Measurements from ENCODE around the gene ZNF619. TPM values are rescaled to one million over a fixed set of nuclear protein-coding genes. Genes with fewer than 3 reads are reported as not detected.

The ZNF619 gene
- total RNA-seq, 2 experiments from 2014 or later: 6.4 to 7.4 TPM

DNA sequence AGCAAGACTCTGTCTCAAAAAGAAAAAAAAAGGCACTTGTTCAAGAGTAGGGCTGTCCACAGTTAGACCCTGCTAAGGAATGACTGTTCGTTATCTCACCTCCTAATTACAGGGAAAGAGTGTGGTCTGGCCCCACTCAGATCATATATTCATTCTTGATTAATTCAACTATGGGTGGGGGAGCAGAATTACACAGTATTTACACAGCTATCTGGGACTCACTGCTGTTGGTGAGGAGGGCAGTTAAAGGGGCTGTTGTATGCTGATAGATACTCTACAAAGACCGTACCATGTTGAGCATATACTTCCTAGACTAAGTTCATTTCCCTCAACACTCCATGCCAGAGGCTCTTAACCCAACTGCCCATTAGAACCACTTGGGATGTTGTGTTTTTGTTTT lies 25.1 kb downstream of the ZNF619 start:
- peaks cover 4% of the 10 kb centered on the region for H3K36me3 Mint-ChIP-seq
- no peak overlapping the region for H3K4me3 Mint-ChIP-seq
- H3K4me1 Mint-ChIP-seq: peaks cover 19% of the 10 kb centered on the region
- no peak for DNase-seq
- no peaks in the 10 kb centered on the region for H3K27me3 Mint-ChIP-seq
- no peak overlapping the region for H3K27ac Mint-ChIP-seq
- no peaks in the 10 kb centered on the region for H3K9me3 Mint-ChIP-seq

DNA sequence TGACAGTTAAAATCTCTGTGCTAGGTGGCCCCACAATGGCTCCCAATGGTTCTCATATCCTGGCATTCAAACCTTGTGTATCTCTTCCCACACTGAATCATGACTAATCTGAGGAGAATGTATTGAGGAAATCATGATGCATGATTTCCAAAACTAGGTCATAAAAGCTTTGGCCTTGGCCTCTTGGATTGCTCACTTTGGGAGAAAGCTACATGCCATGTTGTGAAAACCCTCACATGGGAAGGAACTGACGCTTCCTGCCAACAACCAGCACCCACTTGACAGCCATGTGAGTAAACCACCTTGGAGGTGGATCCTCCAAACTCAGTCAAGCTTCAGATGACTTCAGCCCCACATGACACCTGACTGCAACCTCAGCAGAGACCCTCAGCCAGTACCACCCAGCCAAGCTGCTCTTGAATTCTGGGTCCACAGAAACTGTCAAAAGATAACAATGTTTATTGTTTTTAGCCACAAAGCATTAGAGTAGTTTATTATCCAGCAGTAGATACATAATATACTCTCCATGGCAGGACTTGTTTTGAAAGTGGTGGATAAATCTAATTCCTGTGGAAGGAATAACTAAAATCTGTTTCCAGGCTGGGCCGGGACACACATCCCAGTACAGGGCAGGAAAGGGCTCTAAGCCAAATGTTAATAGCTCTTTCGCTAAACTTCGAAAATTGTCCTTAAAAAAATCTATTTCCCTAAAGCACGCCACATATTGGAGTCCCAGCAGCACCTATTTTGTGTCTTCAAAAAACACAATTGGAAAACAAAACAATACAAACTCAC lies 27.9 kb downstream of the ZNF619 start:
- peaks cover 25% of the 10 kb centered on the region for H3K4me1 Mint-ChIP-seq
- peak overlapping the region; percentile 10 for H3K27ac Mint-ChIP-seq
- H3K9me3 Mint-ChIP-seq: no peaks in the 10 kb centered on the region
- H3K36me3 Mint-ChIP-seq: peaks cover 16% of the 10 kb centered on the region
- no peak for DNase-seq
- H3K27me3 Mint-ChIP-seq: no peaks in the 10 kb centered on the region
- peak overlapping the region; percentile 94 for H3K4me3 Mint-ChIP-seq

DNA sequence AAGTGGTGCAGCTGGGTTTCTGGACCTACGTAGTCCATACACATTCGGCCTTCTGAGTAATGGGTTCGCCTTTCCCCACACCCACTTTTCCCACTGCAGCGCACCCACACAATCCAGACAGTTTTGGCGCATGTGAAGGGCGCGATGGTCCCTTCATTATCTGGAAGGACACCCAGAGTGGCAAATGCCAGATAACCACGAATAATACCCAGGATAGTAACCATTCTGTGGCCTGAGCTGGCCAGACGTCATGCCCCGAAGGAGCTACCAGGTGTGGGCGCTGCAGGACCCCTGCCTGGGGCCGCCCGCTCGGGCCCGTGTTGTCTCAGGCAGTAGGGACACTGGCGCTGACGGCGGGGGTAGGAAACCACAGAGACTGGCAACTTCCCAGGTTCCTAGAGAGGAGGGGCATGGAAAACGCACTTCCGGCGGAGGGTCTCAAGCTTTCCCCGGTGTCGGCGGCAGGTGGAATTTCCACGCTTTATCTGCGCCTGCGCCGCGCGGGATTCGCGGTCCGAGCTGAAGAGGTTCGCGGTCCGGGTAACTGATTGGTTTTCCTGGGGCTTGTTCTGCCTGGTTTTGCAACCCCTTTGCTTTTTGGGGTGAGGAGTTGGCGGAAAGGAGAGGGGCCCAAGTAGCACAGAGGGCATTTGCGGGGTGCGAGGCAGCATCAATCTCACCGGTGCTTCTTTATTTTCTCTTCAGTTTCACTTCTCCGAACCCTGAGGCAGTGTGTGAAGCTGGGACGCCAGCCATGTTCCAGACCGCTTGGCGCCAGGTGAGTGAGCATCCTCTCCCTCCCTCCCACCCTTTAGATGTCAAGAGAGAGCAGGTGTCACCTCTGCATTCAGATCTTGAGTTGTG lies 28.9 kb downstream of the ZNF619 start, which contains the start of gene ZNF620:
Gene ZNF620, plus strand, starts transcription at position 441 of the 864 bp plus-strand sequence. Its CDS starts 314 bp downstream, at position 755.
- Mint-ChIP-seq H3K36me3 (peaks cover 22% of the 10 kb centered on the region), H3K27me3 (no peaks in the 10 kb centered on the region), H3K27ac (peak within 1 kb of the TSS; percentile 83), H3K4me3 (peak within 1 kb of the TSS; percentile 94), H3K9me3 (no peaks in the 10 kb centered on the region), H3K4me1 (peaks cover 25% of the 10 kb centered on the region)
- peak; percentile 62 for DNase-seq

DNA sequence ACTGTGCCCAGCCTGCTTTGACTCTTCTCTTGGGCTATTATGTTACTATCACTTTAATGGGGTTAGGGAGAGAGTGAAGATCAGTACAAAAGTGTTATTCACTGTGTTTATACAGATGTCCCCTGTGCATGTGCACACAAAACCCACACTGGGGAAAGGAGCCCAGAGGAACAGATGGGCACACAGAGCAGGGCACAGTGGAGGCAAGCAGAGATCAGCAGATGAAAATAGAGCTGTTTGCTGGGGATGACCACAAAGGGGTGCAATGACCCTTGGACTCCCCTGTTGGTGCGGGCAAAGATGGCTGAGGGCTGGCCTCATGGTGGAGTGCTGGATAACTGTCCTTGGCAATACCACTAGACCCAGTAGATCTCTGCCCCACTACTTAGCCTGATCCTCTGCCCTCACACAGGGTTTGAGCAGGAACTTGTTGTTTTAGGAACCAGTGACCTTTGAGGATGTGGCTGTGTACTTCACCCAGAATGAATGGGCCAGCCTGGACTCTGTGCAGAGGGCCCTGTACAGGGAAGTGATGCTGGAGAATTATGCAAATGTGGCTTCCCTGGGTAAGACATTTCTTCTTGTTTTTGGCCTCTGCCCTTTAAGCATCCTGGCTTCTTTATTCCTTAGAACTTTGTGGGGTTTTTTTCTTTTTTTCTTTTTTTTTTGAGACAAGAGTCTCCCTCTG lies 34.3 kb downstream of the ZNF619 start:
- Mint-ChIP-seq H3K27ac (no peak overlapping the region), H3K36me3 (peaks cover 47% of the 10 kb centered on the region), H3K4me1 (peaks cover 9% of the 10 kb centered on the region), H3K9me3 (no peaks in the 10 kb centered on the region), H3K4me3 (no peak overlapping the region), H3K27me3 (no peaks in the 10 kb centered on the region)
- DNase-seq: no peak

DNA sequence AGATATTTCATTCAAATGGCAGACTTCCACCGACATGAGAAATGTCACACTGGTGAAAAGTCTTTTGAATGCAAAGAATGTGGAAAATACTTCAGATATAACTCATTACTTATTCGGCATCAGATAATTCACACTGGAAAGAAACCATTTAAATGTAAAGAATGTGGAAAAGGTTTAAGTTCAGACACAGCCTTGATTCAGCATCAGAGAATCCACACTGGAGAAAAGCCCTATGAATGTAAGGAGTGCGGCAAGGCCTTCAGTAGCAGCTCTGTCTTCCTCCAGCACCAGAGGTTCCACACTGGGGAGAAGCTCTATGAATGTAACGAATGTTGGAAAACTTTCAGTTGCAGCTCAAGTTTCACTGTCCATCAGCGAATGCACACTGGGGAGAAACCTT lies 39.3 kb downstream of the ZNF619 start:
- Mint-ChIP-seq H3K4me1 (no peaks in the 10 kb centered on the region), H3K27ac (no peak overlapping the region), H3K36me3 (peaks cover 32% of the 10 kb centered on the region), H3K27me3 (no peaks in the 10 kb centered on the region), H3K9me3 (no peaks in the 10 kb centered on the region), H3K4me3 (no peak overlapping the region)
- no peak for DNase-seq

DNA sequence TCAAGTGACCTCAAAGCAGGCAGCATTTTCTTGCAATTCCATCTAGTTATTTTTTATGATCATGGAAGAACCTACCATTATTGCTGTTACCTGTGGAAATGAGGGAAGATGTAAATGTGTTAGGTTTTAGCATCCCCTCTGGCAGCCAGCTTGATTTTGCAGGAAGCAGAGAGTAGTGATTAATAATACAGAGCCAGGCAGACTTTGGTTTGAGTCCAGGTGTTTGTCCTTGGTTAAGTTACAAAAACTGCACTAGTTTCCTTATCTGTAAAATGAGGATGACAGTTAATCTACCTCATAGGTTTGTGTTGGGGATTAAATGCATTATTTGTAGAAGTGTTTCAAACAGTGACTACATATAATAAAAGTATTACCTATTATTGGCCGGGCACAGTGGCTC lies 41.1 kb downstream of the ZNF619 start:
- no peaks in the 10 kb centered on the region for H3K27me3 Mint-ChIP-seq
- peaks cover 29% of the 10 kb centered on the region for H3K36me3 Mint-ChIP-seq
- DNase-seq: no peak
- no peaks in the 10 kb centered on the region for H3K4me1 Mint-ChIP-seq
- no peaks in the 10 kb centered on the region for H3K9me3 Mint-ChIP-seq
- H3K27ac Mint-ChIP-seq: no peak overlapping the region
- H3K4me3 Mint-ChIP-seq: no peak overlapping the region

DNA sequence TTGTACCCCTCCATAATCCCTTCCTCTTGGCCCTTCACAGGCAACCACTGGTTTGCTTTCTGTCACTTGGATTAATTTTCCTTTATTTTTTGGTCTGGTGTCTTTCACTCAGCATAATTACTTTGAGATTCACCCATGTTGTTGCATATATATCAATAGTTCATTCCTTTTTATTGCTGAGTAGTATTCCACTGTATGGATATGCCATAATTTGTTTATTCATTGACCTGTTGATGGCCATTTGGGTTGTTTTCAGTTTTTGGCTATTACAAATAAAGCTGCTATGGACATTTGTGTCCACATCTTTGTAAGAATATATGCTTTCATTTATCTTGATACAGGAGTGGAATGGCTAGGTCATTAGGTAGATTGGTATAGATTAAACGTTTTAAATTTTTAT lies 41.9 kb downstream of the ZNF619 start:
- Mint-ChIP-seq H3K9me3 (no peaks in the 10 kb centered on the region), H3K27ac (no peak overlapping the region), H3K27me3 (no peaks in the 10 kb centered on the region), H3K4me3 (no peak overlapping the region), H3K36me3 (peaks cover 27% of the 10 kb centered on the region), H3K4me1 (peaks cover 2% of the 10 kb centered on the region)
- DNase-seq: no peak

DNA sequence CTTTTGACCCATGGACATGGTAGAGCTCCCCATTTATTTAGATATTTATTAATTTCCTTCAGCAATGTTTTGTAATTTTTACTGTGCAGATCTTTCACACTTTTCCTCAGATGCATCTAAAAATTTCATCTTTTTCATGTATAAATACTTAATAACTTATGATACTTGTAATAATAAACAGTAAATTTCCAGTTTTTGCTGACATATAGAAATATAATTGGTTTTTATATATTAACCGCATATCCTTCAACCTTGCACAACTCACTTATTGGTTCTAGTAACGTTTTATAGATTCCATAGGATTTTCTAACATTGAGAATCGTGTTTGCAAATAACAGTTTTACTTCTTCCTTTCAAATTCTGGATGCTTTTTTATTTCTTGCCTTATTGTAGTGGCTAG lies 44.3 kb downstream of the ZNF619 start:
- H3K9me3 Mint-ChIP-seq: no peaks in the 10 kb centered on the region
- H3K4me1 Mint-ChIP-seq: peaks cover 13% of the 10 kb centered on the region
- DNase-seq: no peak
- no peak overlapping the region for H3K27ac Mint-ChIP-seq
- H3K27me3 Mint-ChIP-seq: no peaks in the 10 kb centered on the region
- no peak overlapping the region for H3K4me3 Mint-ChIP-seq
- peaks cover 16% of the 10 kb centered on the region for H3K36me3 Mint-ChIP-seq

DNA sequence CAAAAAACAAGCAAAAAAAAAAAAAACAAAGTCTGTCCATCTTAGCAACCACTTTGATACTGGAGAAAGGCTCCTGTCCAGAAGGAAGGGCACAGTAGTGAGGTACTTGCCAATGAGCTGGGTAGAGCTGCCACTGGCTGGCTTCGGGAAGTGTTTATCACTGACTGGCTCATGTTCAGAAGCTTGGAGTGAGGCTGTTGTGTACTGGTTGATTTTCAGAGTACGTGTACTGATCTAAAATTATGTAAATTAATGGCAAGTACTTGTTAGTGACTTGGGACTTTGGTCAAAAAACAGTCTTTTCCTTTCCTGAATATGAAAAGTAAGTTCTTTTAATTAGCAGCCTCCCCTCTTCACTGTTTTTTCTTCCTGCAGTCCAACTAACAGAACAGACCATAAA lies 46.9 kb downstream of the ZNF619 start:
- DNase-seq: no peak
- Mint-ChIP-seq H3K27ac (no peak overlapping the region), H3K4me3 (peak overlapping the region; percentile 91), H3K27me3 (no peaks in the 10 kb centered on the region), H3K9me3 (no peaks in the 10 kb centered on the region), H3K36me3 (peaks cover 19% of the 10 kb centered on the region), H3K4me1 (peaks cover 17% of the 10 kb centered on the region)

DNA sequence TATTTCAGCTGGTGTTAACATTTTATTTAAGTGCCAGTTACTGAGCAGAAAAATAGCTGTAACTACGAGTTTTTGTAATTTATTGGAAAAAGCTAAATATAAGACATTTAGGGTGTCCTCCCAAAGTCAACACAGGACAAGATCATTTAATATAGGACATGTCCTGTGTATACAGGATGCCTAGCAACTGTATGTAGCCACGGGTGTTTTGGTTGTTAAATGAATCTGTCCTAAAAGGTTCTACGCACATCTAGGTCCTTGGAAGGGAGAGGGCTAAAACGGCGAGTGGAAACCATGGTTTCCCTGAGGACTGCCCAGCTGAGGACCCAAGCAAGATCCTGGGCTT lies 47.3 kb downstream of the ZNF619 start:
- H3K4me1 Mint-ChIP-seq: peaks cover 17% of the 10 kb centered on the region
- H3K36me3 Mint-ChIP-seq: peaks cover 21% of the 10 kb centered on the region
- H3K27ac Mint-ChIP-seq: peak overlapping the region; percentile 88
- H3K4me3 Mint-ChIP-seq: peak overlapping the region; percentile 91
- H3K9me3 Mint-ChIP-seq: no peaks in the 10 kb centered on the region
- no peaks in the 10 kb centered on the region for H3K27me3 Mint-ChIP-seq
- no peak for DNase-seq

DNA sequence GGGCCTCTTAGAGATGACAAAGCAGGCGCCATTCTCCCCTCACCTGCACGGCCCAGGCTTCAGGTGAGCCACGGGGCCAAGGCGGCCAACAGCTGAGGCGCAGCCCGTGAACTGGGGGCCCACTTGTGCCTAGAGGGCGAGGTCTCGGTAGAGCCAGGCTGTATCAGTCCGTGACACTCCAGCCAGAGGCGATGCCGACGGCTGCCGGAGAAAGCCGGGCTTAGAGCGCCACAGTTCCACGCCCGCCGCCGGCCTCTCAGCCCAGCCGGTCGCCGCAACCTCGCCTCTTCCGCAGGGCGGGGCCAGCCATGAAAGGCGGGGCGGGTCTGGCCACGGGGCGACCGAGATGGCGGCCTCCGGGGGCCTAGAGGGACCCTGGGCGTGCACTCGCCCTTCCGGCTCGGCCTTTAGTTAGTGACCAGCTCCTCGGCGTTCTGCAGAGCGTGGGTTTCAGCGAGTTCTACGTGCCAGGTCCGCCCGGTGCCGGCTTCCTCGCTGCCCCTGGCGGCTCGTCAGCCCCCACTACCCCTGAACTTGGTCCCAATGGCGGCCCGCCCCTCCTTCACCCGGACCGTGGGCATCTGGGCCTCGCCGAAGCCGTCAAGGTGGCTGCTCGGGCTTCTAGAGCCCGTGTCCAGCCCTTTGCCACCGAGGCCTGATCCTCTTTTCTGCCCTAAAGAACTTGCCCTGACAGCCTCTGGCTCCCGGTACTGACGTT lies 47.8 kb downstream of the ZNF619 start, which contains the start of gene ZNF621:
Gene ZNF621, plus strand, starts transcription at position 393 of the 718 bp plus-strand sequence. CDS start 881 bp downstream, outside the sequence.
- Mint-ChIP-seq H3K27ac (peak within 1 kb of the TSS; percentile 88), H3K9me3 (no peaks in the 10 kb centered on the region), H3K27me3 (no peaks in the 10 kb centered on the region), H3K4me1 (peaks cover 17% of the 10 kb centered on the region), H3K36me3 (peaks cover 26% of the 10 kb centered on the region), H3K4me3 (peak within 1 kb of the TSS; percentile 91)
- peak; percentile 91 for DNase-seq

DNA sequence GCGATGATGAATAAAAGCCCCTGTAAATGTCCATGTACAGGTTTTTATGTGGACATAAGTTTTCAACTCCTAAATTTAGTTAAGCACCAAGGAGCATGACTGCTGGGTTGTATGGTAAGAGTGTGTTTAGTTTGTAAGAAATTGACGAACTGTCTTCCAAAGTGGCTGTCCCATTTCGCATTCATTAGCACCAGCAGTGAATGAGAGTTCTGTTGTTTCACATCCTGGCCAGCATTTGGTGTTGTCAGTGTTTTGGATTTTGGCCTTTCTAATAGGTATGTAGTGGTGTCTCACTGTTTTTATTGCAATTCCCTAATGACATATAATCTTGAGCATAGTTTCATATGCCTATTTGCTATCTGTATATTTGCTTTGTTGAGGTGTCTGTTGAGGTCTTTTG lies 51.5 kb downstream of the ZNF619 start:
- H3K4me3 Mint-ChIP-seq: no peak overlapping the region

DNA sequence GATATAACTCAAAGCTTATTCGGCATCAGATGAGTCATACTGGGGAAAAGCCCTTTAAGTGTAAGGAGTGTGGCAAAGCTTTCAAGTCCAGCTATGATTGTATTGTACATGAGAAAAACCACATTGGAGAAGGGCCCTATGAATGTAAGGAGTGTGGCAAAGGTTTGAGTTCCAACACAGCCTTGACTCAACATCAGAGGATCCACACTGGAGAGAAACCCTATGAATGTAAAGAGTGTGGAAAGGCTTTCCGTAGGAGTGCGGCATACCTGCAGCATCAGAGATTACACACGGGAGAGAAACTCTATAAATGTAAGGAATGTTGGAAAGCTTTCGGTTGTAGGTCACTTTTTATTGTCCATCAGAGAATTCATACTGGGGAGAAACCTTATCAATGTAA lies 55.3 kb downstream of the ZNF619 start:
- Mint-ChIP-seq H3K27me3 (no peaks in the 10 kb centered on the region), H3K4me1 (no peaks in the 10 kb centered on the region), H3K9me3 (peaks cover 28% of the 10 kb centered on the region), H3K27ac (no peak overlapping the region), H3K36me3 (peaks cover 81% of the 10 kb centered on the region), H3K4me3 (no peak overlapping the region)
- DNase-seq: no peak

More for the DNA sequence above, 51.5 kb downstream of the ZNF619 start:
- Mint-ChIP-seq H3K36me3 (peaks cover 62% of the 10 kb centered on the region), H3K9me3 (peaks cover 20% of the 10 kb centered on the region), H3K27me3 (no peaks in the 10 kb centered on the region), H3K4me1 (peaks cover 17% of the 10 kb centered on the region), H3K27ac (no peak overlapping the region)
- no peak for DNase-seq

DNA sequence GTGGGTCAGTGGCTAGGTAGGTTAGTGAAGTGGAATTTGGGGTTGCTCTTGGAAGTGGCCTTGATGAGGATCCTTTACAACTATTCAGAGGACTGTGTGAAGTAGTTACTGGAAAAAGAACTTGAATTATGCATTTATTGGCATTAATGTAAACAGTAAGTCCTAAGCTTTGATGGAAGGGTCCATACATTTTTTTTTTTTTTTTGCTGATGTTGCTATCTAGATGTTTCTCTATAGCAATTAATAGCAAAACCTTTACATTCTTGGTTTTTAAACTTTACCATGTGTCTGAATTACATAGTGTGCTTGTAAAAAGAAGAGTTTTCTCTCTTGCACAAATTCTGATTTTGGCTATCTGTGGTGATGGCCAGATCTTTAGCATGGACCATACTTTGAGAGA lies 57.4 kb downstream of the ZNF619 start:
- peaks cover 87% of the 10 kb centered on the region for H3K36me3 Mint-ChIP-seq
- H3K4me3 Mint-ChIP-seq: no peak overlapping the region
- H3K27ac Mint-ChIP-seq: no peak overlapping the region
- peaks cover 34% of the 10 kb centered on the region for H3K9me3 Mint-ChIP-seq
- H3K27me3 Mint-ChIP-seq: no peaks in the 10 kb centered on the region
- H3K4me1 Mint-ChIP-seq: no peaks in the 10 kb centered on the region
- no peak for DNase-seq

All from activated naive CD8-positive, alpha-beta T cell treated with anti-CD3 and anti-CD28 coated beads for 36 hours (primary cell).